OCI-LY7 (cell line): ENCODE results near the gene LPCAT1. TPM values are rescaled to one million over a fixed set of nuclear protein-coding genes. Genes with fewer than 3 reads are reported as not detected.

Experiments used
- BruUV-seq: library from RNA; stranded (reverse); fragments of 400-500 nt; replicated peaks from 2 replicates; lab custom pipeline; 2021; lab: Mats Ljungman, UMichigan
- CTCF ChIA-PET: fragments of 300-600 bp; sonication (Branson Sonifier 250); formaldehyde crosslinking; loops from one replicate; lab custom pipeline; 2022; ENCODE audit warnings: antibody characterized with exemption; ENCODE audit not compliant: unreplicated experiment; lab: Charles Lee
- POLR2A ChIA-PET: fragments of 300-600 bp; sonication (Branson Sonifier 250); formaldehyde crosslinking; loops from one replicate; lab custom pipeline; 2022; ENCODE audit warnings: antibody characterized with exemption; lab: Charles Lee
- DNase-seq: peaks from one replicate; pipeline ENCODE4 v3.0.0-alpha.2; 2015; ENCODE audit warnings: low spot score
- H2AFZ ChIP-seq: fragments of 200-600 bp; sonication (generic), shearing (Covaris generic); 2 replicates; pipeline ENCODE4 v1.6.1; 2014; ENCODE audit warnings: mild to moderate bottlenecking, antibody characterized with exemption, low read length, moderate library complexity
- H3K27ac ChIP-seq: fragments of 200-600 bp; sonication (generic); 2 replicates; pipeline ENCODE4 v1.5.1; 2014; ENCODE audit warnings: mixed run types, low read depth, mild to moderate bottlenecking, moderate library complexity, low read length, inconsistent platforms; ENCODE audit not compliant: poor library complexity, severe bottlenecking
- H3K36me3 ChIP-seq: fragments of 200-600 bp; sonication (generic); 2 replicates; pipeline ENCODE4 v1.6.1; 2014; ENCODE audit warnings: mild to moderate bottlenecking, antibody characterized with exemption, low read length, moderate library complexity, mixed read lengths; ENCODE audit not compliant: insufficient read depth
- H3K4me1 ChIP-seq: fragments of 200-600 bp; sonication (generic); 2 replicates; pipeline ENCODE4 v1.5.1; 2014; ENCODE audit warnings: mild to moderate bottlenecking, low read length; ENCODE audit not compliant: insufficient read depth, poor library complexity, severe bottlenecking
- H3K4me2 ChIP-seq: fragments of 200-600 bp; sonication (generic); 2 replicates; pipeline ENCODE4 v1.6.1; 2014; ENCODE audit warnings: mild to moderate bottlenecking, low read length
- H3K4me3 ChIP-seq: fragments of 200-600 bp; sonication (generic); 2 replicates; pipeline ENCODE4 v1.5.1; 2014; ENCODE audit warnings: mild to moderate bottlenecking, low read depth, low read length; ENCODE audit not compliant: poor library complexity, severe bottlenecking
- H3K79me2 ChIP-seq: fragments of 200-600 bp; sonication (generic); 2 replicates; pipeline ENCODE4 v1.6.1; 2016; ENCODE audit warnings: low read depth, mild to moderate bottlenecking, low read length, moderate library complexity, mixed read lengths; ENCODE audit not compliant: insufficient read depth
- H3K9me2 ChIP-seq: fragments of 200-600 bp; sonication (generic); 2 replicates; pipeline ENCODE4 v1.6.1; 2016; ENCODE audit warnings: mild to moderate bottlenecking, low read length, mixed read lengths; ENCODE audit not compliant: insufficient read depth
- H3K9me3 ChIP-seq: fragments of 200-600 bp; sonication (generic); 2 replicates; pipeline ENCODE4 v1.6.1; 2014; ENCODE audit warnings: mild to moderate bottlenecking, mixed run types, low read length, mixed read lengths
- H4K20me1 ChIP-seq: fragments of 200-600 bp; sonication (generic); 2 replicates; pipeline ENCODE4 v1.6.1; 2014; ENCODE audit warnings: mild to moderate bottlenecking, antibody characterized with exemption, low read length, moderate library complexity, mixed read lengths; ENCODE audit not compliant: insufficient read depth
- CTCF ChIP-seq: fragments of 200-600 bp; sonication (generic); conservative IDR thresholded peaks from 2 replicates; pipeline ENCODE4 v1.5.1; 2014; ENCODE audit warnings: mild to moderate bottlenecking, antibody characterized with exemption, low read length, moderate library complexity, mixed read lengths
- EZH2phosphoT487 ChIP-seq: fragments of 200-600 bp; sonication (generic); IDR thresholded peaks from 2 replicates; pipeline ENCODE4 v1.6.1; 2018; ENCODE audit warnings: low read depth, borderline replicate concordance, mild to moderate bottlenecking, mixed run types, antibody characterized with exemption, low read length, moderate library complexity, mixed read lengths
- intact Hi-C: fragments of 100-400 bp; cut with micrococcal nuclease; formaldehyde crosslinking; loops from one replicate; pipeline ENCODE4 v1.10.0; 2022; ENCODE audit not compliant: unreplicated experiment
- total RNA-seq, 2 experiments: library from RNA; depleted of rRNA in 1 of 2; stranded (reverse); fragments of >200 nt in 1 of 2; shearing (Covaris generic) in 1 of 2; gene quantifications; 2 replicates each; pipeline ENCODE4 v1.2.3, GENCODE V29; 2014 to 2022

Gene LPCAT1
- total RNA-seq, 2 experiments from 2014 or later, result 47.7 to 63.6 TPM

GRCh38 chr5:1464096-1464446 is 59.7 kb downstream of the LPCAT1 start:
- Histone ChIP-seq H2AFZ (no peak overlapping the region), H3K27ac (no peak overlapping the region), H3K4me3 (no peak overlapping the region), H3K4me2 (no peak overlapping the region), H3K4me1 (no peaks in the 10 kb centered on the region), H3K9me3 (no peaks in the 10 kb centered on the region), H3K79me2 (no peaks in the 10 kb centered on the region), H4K20me1 (no peaks in the 10 kb centered on the region), H3K9me2 (no peaks in the 10 kb centered on the region), H3K36me3 (peaks cover 100% of the 10 kb centered on the region)
- ChIA-PET CTCF (no interaction called here), POLR2A (no interaction called here)
- no TSS peak for BruUV-seq
- no peak for DNase-seq
- intact Hi-C loops, result no loop called here
- no peak for TF ChIP-seq EZH2phosphoT487
- TF ChIP-seq CTCF, result no peak

DNA sequence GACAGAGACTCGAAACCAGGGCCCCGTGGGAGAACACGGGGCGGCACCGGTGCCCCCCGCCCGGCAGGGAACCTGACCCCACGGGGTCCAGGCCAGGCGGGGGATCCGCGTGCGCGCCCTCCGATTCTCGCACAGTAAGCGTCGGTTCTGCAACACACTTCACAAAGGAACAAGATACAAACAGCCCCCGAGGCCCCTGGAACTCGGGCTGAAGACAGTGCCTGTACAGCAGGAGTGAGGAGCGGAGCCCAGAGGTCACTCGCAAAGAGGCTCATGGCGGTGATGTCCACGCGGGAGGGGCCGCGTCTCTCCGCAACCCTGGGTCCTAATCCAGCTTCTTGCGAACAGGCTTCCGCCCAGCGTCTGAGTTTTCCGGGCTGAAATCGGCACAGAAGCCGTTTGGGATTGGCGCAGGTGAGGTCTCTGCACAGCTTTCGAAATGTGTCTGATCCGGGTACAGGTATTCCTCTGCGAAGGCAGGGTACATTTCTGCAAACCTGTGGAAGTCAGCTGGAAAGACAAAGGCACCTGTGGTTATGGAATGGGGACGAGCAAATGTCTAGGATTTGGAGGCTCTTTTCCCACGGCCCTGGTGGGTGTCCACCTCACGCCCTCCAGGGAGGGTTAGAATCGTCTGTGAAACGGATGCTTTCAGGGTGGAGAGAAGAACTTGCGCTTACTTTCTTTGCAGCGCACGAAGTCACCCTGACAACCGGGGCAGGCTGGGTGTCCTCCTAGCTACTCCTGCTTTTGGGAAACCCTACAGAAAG is 60.2 kb downstream of the LPCAT1 start:
- H3K4me3 ChIP-seq, result no peak overlapping the region
- H3K27ac ChIP-seq, result no peak overlapping the region
- no peaks in the 10 kb centered on the region for H3K79me2 ChIP-seq
- intact Hi-C loops, result no loop called here
- TF ChIP-seq CTCF (no peak), EZH2phosphoT487 (no peak)
- H3K4me2 ChIP-seq, result no peak overlapping the region
- BruUV-seq, result no TSS peak
- no peaks in the 10 kb centered on the region for H3K4me1 ChIP-seq
- H3K9me2 ChIP-seq, result no peaks in the 10 kb centered on the region
- POLR2A ChIA-PET, result interaction anchor here (0.7 kb wide), 1 partner anchor 792 kb away, joined by 4 read pairs; no protein-coding TSS in a partner anchor
- CTCF ChIA-PET, result no interaction called here
- DNase-seq, result no peak
- H3K9me3 ChIP-seq, result no peaks in the 10 kb centered on the region
- H3K36me3 ChIP-seq, result peaks cover 97% of the 10 kb centered on the region
- H4K20me1 ChIP-seq, result no peaks in the 10 kb centered on the region
- no peak overlapping the region for H2AFZ ChIP-seq

DNA sequence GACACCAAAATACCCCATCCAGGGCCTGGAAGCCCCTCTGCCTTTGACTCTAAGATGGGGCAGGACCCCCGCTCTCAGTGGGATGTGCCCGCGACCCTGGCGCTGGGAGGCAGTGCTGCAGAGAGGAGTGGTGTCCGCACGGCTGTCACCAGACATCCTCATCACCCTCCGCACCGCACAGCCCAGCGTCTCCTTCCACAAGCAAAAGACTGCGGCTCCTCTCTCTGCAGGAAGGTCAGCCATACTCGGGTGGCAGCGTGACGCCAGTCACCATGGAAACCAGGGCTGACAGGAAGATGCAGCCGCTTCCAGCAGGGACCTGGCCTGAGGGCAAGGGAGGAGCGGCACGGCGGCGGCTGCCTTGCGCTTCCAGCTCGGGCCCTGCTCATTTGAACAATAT is 61.4 kb downstream of the LPCAT1 start:
- POLR2A ChIA-PET, result no interaction called here
- Histone ChIP-seq H3K36me3 (peaks cover 97% of the 10 kb centered on the region), H3K79me2 (no peaks in the 10 kb centered on the region), H3K9me2 (no peaks in the 10 kb centered on the region), H3K4me1 (no peaks in the 10 kb centered on the region), H3K27ac (no peak overlapping the region), H3K9me3 (0 out of 2 replicates have a peak, but pooled peaks cover 5% of the 10 kb centered on the region), H3K4me3 (no peak overlapping the region), H2AFZ (no peak overlapping the region), H4K20me1 (no peaks in the 10 kb centered on the region), H3K4me2 (no peak overlapping the region)
- BruUV-seq, result no TSS peak
- intact Hi-C loops, result no loop called here
- CTCF ChIA-PET, result no interaction called here
- TF ChIP-seq CTCF (no peak), EZH2phosphoT487 (no peak)
- DNase-seq, result no peak
